ENCODE data around the gene ZEB2. TPM values are rescaled to one million over a fixed set of nuclear protein-coding genes. Genes with fewer than 3 reads are reported as not detected.

Gene ZEB2
- total and polyA plus RNA-seq, 2 donors (not counting 3 experiments of a cell fraction or from before 2014, with no cell fraction given): 17.9 to 49.6 TPM

GRCh38 chr2:144533221-144533620 is 13.3 kb upstream of the ZEB2 start:
- Histone ChIP-seq H2AFZ (ENCODE audit: low read depth, low read length) (no peak overlapping the region), H3K4me1 (ENCODE audit: control insufficient read depth, extremely low read depth, insufficient read depth, low read length) (no peaks in the 10 kb centered on the region), H3K79me2 (ENCODE audit: control insufficient read depth, insufficient read depth, low read length) (no peaks in the 10 kb centered on the region), H3K9ac (replicated peaks; ENCODE audit: extremely low read depth, insufficient read depth, low read length) (no peak overlapping the region), H3K27me3 (ENCODE audit: control insufficient read depth in 2 of 2, insufficient read depth in 2 of 2, low read length in 2 of 2) (no peaks in the 10 kb centered on the region), H3K9me3 (replicated peaks; ENCODE audit: control insufficient read depth, insufficient read depth, low read length) (no peaks in the 10 kb centered on the region), H3K4me2 (ENCODE audit: insufficient read depth, low read length) (no peak overlapping the region), H3K4me3 (replicated peaks in 1 of 3; ENCODE audit: insufficient read depth in 1 of 3, low read depth in 1 of 3, low read length in 3 of 3) (no peak overlapping the region), H4K20me1 (replicated peaks; ENCODE audit: control insufficient read depth, extremely low read depth, insufficient read depth, low read length) (no peaks in the 10 kb centered on the region), H3K9me1 (replicated peaks; ENCODE audit: control insufficient read depth, extremely low read depth, insufficient read depth, low read length) (peaks cover 3% of the 10 kb centered on the region), H3K36me3 (ENCODE audit: control insufficient read depth in 2 of 2, extremely low read depth in 1 of 2, insufficient read depth in 2 of 2, low read length in 2 of 2) (no peaks in the 10 kb centered on the region), H3K27ac (ENCODE audit: insufficient read depth, low read depth, low read length) (no peak overlapping the region)
- dilution Hi-C loops (cut with MboI; ENCODE audit: extremely low pct_ligation_motif_present, low sequenced_read_pairs): no loop called here
- BruUV-seq (replicated peaks): no TSS peak
- DNase-seq (ENCODE audit: low read depth, low spot score) (no peak), FAIRE-seq (no peak)
- intact Hi-C loops (cut with micrococcal nuclease): no loop called here
- POLR2A ChIA-PET: no interaction called here
- CTCF ChIA-PET: no interaction called here
- TF ChIP-seq FOS (IDR thresholded peaks at IDR 0.05; ENCODE audit: borderline replicate concordance, insufficient read depth, low read length): no peak
- no peak for TF ChIP-seq MAX (IDR thresholded peaks at IDR 0.05; ENCODE audit: insufficient read depth, insufficient read length)
- TF ChIP-seq CTCF (IDR thresholded peaks at IDR 0.05; ENCODE audit: extremely low read depth in 1 of 2, insufficient read depth in 1 of 2, low read depth in 1 of 2, low read length in 2 of 2): no peak
- no peak for TF ChIP-seq JUN (IDR thresholded peaks at IDR 0.05; ENCODE audit: borderline replicate concordance, insufficient read depth, insufficient read length, low read depth)
- no peak for TF ChIP-seq POLR2A (IDR thresholded peaks at IDR 0.05; ENCODE audit: low read depth, low read length)
- no peak for TF ChIP-seq GATA2 (IDR thresholded peaks at IDR 0.05; ENCODE audit: insufficient read depth, insufficient read length, low read depth, low read length)
- TF ChIP-seq EZH2 (IDR thresholded peaks at IDR 0.05; ENCODE audit: borderline replicate concordance, low read depth, low read length, severe bottlenecking): no peak
- TF ChIP-seq POLR2AphosphoS5 (IDR thresholded peaks at IDR 0.05; ENCODE audit: insufficient read depth, low read depth, low read length): no peak

Measured in endothelial cell of umbilical vein (primary cell).